ENCODE results near the gene CUL2. TPM values are rescaled to one million over a fixed set of nuclear protein-coding genes. Genes with fewer than 3 reads are reported as not detected.

CUL2 gene
- total and polyA plus RNA-seq, 2 of the 4 experiments (the other 2 are of a cell fraction) = 18.9 to 36.6 TPM

- Histone ChIP-seq H3K27ac (ENCODE audit: insufficient read depth, low read length) (no peak overlapping the region), H4K20me1 (ENCODE audit: insufficient read depth, low read length) (no peaks in the 10 kb centered on the region), H4K91ac (ENCODE audit: insufficient read depth, low read depth, low read length) (no peak overlapping the region), H3K14ac (replicated peaks; ENCODE audit: low read depth, low read length) (no peak overlapping the region), H3K9me1 (ENCODE audit: insufficient read depth, low read length) (peaks cover 4% of the 10 kb centered on the region; the same call in 1 of the 2 replicates), H3K79me1 (ENCODE audit: low read depth in 1 of 2, low read length in 2 of 2) (no peaks in the 10 kb centered on the region), H4K5ac (ENCODE audit: low read depth, low read length) (no peak overlapping the region), H2AK5ac (ENCODE audit: low read depth, low read length) (0 out of 2 replicates have a peak overlapping the region, but pooled peaks have one; percentile 7), H2AK9ac (replicated peaks; ENCODE audit: low read depth, low read length, poor library complexity) (no peak overlapping the region), H3K9me3 (ENCODE audit: control insufficient read depth, insufficient read depth, low read length) (peaks cover 7% of the 10 kb centered on the region), H2AFZ (replicated peaks; ENCODE audit: low read length, poor library complexity) (no peak overlapping the region), H2BK20ac (ENCODE audit: low read depth, low read length) (no peak overlapping the region), H4K8ac (ENCODE audit: low read depth in 2 of 2, low read length in 2 of 2) (no peak overlapping the region), H3K4me3 (ENCODE audit: insufficient read depth, low read depth, low read length) (no peak overlapping the region), H3K27me3 (ENCODE audit: control insufficient read depth, insufficient read depth, low read length) (no peaks in the 10 kb centered on the region), H3K36me3 (ENCODE audit: control insufficient read depth, insufficient read depth, low read length) (no peaks in the 10 kb centered on the region), H2BK15ac (ENCODE audit: low read depth, low read length) (no peak overlapping the region), H3K56ac (ENCODE audit: extremely low read depth, insufficient read depth, low read length) (no peak overlapping the region), H3K9ac (ENCODE audit: low read depth, low read length) (no peak overlapping the region), H2BK120ac (ENCODE audit: low read depth, low read length) (no peak overlapping the region), H3K23ac (ENCODE audit: low read depth, low read length) (no peak overlapping the region), H3K4me1 (ENCODE audit: control insufficient read depth, insufficient read depth, low read length) (peaks cover 2% of the 10 kb centered on the region; the same call in 1 of the 2 replicates), H3K18ac (ENCODE audit: low read depth, low read length) (no peak overlapping the region), H3K4ac (ENCODE audit: low read depth, low read length) (0 out of 2 replicates have a peak overlapping the region, but pooled peaks have one; percentile 2), H2BK5ac (ENCODE audit: low read depth, low read length, poor library complexity, severe bottlenecking) (no peak overlapping the region), H3K4me2 (ENCODE audit: low read depth, low read length) (no peak overlapping the region)
- no peak for DNase-seq
- no CpG with 5 or more reads among the region's 2 CpGs for WGBS, 2 experiments (ENCODE audit: extremely low coverage in 2 of 2, insufficient read length in 1 of 2)
- no TSS peak for BruUV-seq (replicated peaks)
- ATAC-seq (ENCODE audit: low read depth) = no peak
- POLR2A ChIA-PET (ENCODE audit: unreplicated experiment) = no interaction called here
- in situ Hi-C loops (cut with MboI; ENCODE audit: low sequenced_read_pairs) (no loop called here), intact Hi-C loops (cut with micrococcal nuclease) (loop anchor here (2.0 kb wide), 1 partner anchor 31 kb away; no protein-coding TSS in a partner anchor), dilution Hi-C loops (cut with HindIII; ENCODE audit: low sequenced_read_pairs, unreplicated experiment) (no loop called here)
- CTCF ChIA-PET = interaction anchor here (1.7 to 1.9 kb wide), 2 partner anchors 8 to 45 kb away, joined by 5 to 9 read pairs; no protein-coding TSS in a partner anchor
- TF ChIP-seq FOS (IDR thresholded peaks at IDR 0.05; ENCODE audit: low read depth, low read length) (no peak), MXI1 (IDR thresholded peaks at IDR 0.05; ENCODE audit: borderline replicate concordance, low read depth, low read length) (no peak), RAD21 (IDR thresholded peaks at IDR 0.05; ENCODE audit: low read length) (no peak), CTCF (conservative IDR thresholded peaks at IDR 0.05; ENCODE audit: low read depth, low read length) (no peak), CHD1 (IDR thresholded peaks at IDR 0.05; ENCODE audit: low read depth, low read length) (no peak), MAZ (IDR thresholded peaks at IDR 0.05; ENCODE audit: borderline replicate concordance, low read depth, low read length) (no peak), POLR2A (IDR thresholded peaks at IDR 0.05; ENCODE audit: low read depth, low read length) (no peak), BHLHE40 (IDR thresholded peaks at IDR 0.05; ENCODE audit: low read depth, low read length) (no peak), CEBPB (IDR thresholded peaks at IDR 0.05; ENCODE audit: low read depth, low read length) (no peak), RFX5 (IDR thresholded peaks at IDR 0.05; ENCODE audit: low read depth, low read length) (no peak), NFE2L2 (IDR thresholded peaks at IDR 0.05; ENCODE audit: low read depth, low read length) (no peak), ELK1 (IDR thresholded peaks at IDR 0.05; ENCODE audit: borderline replicate concordance, low read depth, low read length) (no peak), SMC3 (IDR thresholded peaks at IDR 0.05; ENCODE audit: low read depth, low read length) (no peak), RCOR1 (IDR thresholded peaks at IDR 0.05; ENCODE audit: insufficient replicate concordance, low read length) (no peak), USF2 (IDR thresholded peaks at IDR 0.05; ENCODE audit: low read depth, low read length) (no peak), MAFK (IDR thresholded peaks at IDR 0.05; ENCODE audit: low read depth, low read length) (no peak)
Measured at GRCh38 chr10:34995925-34996324, 94.2 kb downstream of the CUL2 start.

Measured in IMR-90 (cell line).